Activated T-cell treated with anti-CD3 and anti-CD28 coated beads, Interleukin-2, amount 50 U/mL, for 1 hour (primary cell): ENCODE results near the gene USB1.
A peak's percentile ranks its signal among the peaks of the same experiment; 100 is the strongest.
"Not testable (repeated sequence)": the region's sequence is repeated elsewhere in the genome, so short reads cannot be mapped to it uniquely, and the experiment has no call there.

Experiments used
- DNase-seq: peaks from one replicate; pipeline ENCODE4 v3.0.0-alpha.2; 2020

Gene USB1

DNA sequence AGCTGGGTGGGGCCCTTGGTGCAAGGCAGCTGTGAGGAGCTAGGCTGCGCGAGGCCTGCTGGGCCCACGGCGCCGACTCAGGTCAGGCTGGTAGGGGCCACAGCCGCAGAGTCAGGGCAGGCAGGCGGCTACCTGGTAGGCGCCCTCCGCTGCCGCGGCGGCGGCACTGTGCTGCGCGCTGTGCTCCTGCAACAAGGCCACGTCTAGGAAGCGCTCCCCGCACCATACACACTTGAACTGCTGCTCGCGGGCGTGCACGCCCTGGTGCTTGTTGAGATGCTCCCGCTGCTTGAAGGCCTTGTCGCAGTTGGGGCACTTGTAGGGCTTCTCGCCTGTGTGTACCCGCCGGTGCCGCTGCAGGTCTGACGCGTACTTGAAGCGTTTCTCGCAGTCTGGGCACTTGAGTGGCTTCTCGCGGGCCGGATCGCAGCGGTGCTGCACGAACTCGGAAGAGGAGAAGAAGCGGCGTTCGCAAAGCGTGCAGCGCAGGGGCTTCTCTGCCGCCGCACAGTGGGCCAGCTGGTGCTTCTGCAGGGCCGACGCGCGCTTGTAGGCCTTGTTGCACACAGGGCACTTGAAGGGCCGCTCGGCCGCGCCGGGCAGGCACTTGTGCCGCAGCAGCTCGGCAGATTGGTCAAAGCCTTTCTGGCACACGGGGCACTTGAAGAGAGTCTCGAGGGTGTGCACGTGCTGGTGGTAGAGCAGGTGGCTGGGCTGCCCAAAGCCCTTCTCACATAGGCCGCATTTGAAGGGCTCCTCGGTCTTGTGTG, 4.6 kb upstream of the USB1 start:
- DNase-seq = no peak

DNA sequence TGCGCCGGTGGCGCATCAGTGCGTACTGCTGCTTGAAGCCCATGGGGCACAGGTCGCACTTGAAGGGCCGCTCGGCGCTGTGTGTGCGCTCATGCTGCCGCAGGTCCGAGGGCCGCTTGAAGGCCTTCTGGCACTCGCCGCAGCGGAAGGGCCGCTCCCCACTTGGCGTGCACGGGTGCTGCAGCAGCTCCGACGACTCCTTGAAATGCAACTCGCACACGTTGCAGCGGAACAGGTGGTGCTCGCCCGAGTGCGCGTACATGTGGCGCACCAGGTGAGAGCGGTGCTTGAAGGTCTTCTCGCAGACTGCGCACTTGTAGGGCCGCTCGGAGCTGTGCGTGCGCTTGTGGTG, 4.1 kb upstream of the USB1 start:
- DNase-seq = no peak

DNA sequence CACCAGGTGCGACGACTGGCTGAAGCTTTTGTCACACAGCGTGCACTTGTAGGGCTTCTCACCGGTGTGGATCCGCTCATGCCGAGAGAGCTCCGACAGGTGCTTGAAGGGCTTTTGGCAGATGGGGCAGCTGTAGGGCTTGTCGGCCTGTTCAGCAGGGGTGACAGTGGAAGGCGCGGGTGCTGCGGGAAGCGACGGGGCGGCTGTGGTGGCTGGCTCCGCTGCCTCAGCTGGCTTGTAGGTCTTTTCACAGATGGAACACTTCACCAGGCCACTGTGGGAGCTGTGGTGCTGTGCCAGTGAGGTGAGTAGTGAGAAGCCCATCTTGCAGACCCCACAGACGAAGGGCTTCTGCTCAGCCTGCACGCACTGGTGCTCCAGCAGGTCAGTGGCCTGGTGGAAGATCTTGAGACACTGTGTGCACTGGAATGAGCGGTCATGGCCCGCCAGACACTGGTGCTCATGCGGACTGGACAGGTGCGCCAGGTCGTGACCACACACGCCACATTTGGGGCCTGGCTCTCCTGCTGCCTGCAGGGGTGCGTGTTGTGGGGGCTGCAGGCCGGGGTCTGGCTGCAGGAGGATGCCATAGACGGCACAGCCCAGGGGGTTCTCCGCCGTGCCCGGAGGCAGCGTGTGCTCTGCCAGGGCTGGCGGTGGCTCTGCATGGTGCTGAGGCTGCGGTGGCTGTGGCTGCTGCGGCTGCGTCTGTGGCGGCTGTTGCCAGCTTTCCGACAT, 3.5 kb upstream of the USB1 start:
- no peak for DNase-seq

DNA sequence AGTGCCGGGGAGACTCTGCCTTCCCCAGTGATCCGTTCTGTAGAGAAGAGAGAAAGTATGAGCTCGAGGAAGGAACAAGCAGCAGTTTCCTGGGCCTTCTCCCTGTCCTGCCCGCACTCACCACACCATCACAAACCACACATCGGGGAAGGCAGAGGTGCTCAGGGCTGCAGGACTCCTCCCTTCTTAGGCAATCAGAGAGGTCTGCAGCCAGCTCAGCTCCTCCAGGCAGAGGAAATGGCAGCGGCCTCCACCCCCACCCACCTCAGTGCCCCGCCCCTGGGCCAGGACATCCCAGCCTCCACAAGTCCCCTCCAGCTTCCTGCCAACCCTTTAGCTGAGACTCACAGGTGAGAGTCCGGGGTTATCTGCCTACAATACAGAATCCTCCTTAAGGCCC, 2.7 kb upstream of the USB1 start:
- DNase-seq = peak; percentile 56

DNA sequence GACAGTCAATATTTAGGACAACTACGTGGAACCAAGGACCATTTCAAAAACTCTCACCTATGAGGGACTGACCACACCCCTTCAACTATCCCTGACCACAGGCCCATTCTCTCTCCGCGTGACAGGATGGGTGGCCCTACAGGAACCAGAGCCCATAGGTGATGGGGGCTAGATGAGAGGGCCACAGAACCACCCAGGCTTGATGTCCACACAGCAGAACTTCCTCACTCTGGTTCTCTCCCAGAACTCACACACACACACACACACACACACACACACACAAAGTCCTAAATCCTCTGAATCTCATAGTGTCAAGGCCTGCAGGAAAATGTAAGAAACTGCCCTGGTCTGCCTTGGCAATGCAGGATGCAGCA, 2.2 kb upstream of the USB1 start:
- no peak for DNase-seq

DNA sequence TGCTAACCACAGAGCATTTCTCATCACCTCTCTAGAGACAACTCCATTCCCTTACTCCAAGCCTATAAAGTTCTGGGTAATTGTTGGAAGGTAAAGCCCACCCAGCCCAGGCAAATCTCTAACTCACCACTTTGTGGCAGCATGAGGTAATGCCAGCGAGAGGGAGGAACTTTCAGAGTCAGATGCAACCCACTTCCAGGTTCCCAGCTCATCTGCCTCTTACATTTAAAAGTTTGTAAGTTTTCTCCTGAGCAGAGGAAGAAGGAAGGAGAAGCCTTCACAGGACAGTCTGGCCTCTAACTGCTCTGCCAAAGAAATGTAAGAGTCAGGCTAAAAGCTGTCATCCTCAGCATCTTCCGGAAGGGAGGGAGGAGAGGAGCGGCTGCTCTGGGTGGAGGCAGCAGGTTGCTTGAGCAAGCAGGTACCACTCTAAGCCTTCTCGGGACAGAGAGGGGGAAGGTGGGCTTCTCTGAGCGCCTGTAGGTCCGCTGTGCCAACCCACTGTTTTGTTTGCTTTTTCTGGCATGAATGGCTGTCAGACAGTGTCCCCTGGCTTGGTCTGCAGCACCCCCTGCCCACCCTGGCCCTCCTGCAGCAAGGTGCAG, 1.7 kb upstream of the USB1 start:
- peak; percentile 31 for DNase-seq

DNA sequence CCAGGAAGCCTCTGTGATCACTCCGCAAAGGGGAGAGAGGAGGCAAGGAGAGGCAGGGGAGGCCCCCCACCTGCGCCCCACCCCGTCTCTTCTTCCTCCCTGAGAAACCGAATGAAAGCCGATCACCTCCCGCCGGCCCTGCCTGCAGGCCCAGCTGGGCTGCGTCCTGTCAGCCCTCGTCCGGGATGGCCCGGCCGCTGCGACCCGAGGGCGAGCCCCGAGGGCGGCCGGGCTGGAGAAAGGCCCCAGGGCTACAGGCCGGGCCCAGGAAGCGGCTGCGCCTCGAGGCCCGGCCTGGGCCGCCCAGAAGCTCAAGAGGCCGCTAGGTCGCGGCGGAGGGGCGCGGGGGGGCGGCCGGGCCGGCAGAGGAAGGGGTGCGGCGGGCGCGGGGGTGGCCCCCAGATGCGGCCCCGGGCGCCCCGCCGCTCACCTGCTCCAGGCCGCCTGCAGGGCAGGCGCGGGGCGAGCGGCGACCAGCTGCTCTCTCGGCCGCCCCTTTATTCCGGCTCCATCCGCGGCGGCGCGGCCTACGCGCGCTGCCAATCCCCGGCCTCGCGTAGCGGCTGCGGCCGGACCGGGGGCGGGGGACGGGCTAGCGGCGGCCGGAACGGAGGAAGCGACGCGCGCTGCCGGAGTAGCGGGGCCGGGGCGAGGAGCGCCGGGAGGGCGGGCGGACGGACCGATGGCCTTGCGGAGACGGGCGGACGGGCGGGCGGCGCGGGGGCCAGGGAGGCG, 1.1 kb upstream of the USB1 start, which contains the start of gene ZNF319:
ZNF319 (minus strand) TSS at position 702 of the 735 bp plus-strand sequence. CDS start 2,407 bp downstream, outside the sequence.
- peak; percentile 52 for DNase-seq

DNA sequence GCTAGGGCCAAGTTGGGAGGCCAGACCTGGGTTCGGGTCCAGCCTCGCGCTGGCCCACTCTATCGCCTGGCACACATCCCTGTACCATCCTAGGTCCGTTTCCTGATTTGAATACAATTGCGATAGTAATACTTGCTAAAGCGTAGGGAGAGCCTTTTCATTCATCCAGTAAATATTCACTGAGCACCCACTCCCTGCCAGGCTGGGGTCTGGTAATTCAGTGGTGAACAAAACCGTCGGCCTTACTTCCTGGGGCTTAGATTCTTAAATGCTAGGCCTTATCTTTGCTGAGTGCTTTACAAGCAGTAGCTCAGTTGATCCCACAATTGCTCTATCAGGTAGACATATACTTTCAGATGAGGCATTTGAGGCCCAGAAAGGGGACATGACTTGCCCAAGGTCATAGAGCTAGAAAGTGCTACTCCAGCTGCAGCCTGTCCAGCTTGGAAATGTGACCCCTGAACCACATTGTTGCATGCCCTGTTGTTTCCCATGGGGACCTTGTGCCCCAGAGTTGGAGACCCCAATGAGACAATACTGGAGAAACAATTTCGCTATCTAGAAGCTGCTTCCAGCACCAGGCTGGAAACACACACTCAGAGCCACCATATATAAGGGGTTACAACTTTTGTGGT, 691 bp downstream of the USB1 start:
- DNase-seq = no peak

DNA sequence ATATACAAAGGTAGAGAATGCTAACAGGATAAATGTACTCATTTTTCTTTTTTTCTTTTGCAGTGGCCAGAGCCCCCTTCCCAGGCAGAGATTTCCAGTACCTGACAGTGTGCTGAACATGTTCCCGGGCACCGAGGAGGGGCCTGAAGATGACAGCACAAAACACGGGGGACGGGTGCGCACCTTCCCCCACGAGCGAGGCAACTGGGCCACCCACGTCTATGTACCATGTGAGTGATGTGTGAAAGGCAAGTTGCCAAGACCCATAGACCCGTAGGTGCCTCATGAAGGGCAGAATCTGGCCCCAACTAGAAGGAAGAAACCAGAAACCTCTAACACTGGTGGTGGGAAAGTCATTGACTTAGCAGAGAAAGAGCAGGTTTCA, 1.2 kb downstream of the USB1 start:
- DNase-seq = no peak

DNA sequence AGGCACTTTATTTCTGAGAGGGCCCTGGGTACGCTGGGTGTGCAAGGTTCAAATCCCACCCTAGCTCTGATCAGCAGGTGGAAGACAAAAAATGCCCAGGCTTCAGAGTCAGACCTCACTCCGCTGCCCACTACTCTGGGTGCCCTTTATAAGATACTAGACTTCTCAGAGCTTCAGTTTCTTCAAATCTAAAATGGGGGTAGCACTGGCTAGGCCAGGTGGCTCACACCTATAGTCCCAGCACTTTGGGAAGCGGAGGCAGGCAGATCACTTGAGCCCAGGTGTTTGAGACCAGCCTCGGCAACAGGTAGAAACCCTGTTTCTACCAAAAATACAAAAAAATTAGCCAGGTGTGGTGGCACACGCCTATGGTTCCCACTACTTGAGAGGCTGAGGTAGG, 1.7 kb downstream of the USB1 start:
- no peak for DNase-seq

DNA sequence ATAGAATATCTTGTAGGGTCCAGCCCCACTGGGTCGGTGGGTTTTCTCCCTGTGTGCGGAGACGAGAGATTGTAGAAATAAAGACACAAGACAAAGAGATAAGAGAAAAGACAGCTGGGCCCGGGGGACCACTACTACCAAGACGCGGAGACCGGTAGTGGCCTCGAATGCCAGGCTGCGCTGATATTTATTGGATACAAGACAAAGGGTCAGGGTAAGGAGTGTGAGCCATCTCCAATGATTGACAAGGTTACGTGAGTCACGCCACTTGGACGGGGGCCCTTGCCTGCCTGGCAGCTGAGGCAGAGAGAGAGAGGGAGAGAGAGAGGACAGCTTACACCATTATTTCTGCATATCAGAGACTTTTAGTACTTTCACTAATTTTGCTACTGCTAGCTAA, 3.5 kb downstream of the USB1 start:
- DNase-seq = not testable (repeated sequence)

DNA sequence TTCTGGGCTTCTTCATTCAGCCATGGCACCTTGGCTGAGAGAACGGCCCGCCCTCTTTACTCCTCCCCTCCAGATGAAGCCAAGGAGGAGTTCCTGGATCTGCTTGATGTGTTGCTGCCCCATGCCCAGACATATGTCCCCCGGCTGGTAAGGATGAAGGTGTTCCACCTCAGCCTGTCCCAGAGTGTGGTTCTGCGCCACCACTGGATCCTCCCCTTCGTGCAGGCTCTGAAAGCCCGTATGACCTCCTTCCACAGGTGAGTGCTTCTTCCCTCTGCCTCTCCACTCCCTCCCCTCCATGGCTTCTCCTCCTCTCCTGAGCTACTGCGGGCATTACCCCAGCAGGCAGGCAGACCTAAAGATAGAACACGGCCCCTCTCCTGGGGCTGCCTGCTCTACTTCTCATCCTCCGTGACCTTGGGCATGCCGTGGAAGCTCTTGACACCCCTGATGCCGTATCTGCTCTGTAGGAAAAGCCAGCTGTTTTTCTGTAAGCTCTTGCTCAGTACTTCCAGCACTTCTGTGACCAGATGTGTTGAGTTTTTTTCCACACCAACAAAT, 8.7 kb downstream of the USB1 start:
- DNase-seq = no peak

DNA sequence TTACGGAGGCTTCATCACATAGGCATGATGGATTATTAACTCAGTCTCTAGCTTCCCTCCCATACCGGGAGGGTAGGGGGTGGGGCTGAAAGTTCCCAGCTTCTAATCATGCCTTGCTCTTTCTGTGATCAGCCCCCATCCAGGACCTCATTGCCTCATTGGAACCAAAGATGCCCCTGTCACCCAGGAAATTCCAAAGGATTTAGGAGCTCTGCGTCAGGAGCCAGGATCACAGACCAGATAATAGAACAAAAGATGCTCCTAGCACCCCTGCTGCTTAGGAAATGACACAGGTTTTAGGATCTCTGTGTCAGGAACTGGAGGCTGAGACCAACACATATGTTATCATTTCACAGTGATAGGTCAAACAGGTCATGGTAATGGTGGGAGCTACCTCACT, 9.7 kb downstream of the USB1 start:
- DNase-seq = no peak

DNA sequence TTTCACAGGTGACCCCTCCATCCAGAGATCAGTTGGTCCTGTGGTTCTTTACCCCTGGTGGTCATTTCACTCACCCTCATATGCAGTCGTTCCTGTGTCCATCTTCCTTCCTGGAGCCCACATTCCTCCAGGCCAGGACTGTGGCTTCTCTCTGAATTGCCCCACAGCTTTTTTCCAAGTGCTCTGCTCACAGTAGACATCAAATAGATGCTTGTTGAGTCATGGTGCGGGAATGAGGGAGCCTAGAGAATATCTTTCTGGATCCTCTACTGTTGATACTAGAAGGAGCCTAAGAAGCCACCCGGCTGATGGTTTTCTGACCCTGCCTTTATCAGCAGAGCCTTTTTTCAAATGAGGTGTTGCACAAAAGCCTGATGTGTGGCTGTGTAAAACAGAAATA, 10.4 kb downstream of the USB1 start:
- DNase-seq = no peak

DNA sequence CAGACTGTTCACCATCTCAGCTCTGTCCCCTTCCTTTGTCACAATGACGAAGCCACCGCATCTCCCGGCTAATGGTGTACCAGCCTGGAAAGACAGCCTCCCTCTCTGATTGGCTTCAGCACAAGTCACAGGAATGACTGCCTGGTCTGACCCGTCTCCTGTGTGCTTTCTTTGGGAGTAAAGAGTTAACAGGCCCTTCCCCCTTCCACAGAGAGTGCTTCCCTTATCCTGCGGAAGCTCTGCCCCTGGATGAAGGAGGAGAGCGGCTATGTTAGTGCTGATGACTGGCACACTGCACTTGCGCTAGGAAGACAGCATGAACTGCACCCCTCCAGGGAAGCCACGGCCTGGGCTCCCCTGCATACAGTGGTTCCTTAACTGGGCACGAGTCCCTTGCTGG, 11.3 kb downstream of the USB1 start:
- DNase-seq = no peak

DNA sequence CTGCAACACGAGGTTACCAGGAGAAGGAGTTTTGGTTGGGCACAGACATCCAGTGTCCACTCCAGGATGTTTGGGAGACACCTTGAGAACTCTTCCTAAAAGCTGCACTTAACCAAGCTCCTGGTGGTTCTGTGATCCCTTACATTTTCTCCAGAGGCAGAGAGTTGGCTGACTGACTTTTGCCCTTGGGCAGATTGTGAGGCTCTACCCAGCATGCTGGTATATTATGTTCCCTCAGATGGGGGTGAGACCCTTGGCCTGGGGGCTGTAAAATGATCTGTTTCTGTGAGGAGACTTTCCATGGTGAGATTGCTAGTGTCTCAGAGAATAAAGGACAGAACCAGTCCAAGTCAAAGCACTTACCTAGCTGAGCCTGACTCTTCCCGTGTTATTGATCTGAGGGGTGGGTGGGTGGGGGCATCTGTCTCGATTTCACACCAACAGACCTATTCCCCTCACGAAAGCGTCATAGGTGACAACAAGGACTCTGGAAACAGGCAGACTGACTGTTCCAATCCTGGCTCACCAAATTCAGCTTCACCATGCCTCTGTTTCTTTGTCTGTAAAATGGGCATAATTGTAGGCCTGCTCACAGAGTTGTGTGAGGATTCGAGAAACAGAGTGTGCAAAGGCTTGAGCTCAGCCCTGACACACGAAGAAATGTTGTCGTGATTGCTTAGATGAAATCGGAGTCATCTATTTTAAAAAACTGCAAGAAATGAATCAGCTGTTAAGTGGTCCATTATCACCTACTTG, 12.2 kb downstream of the USB1 start:
- DNase-seq = no peak

DNA sequence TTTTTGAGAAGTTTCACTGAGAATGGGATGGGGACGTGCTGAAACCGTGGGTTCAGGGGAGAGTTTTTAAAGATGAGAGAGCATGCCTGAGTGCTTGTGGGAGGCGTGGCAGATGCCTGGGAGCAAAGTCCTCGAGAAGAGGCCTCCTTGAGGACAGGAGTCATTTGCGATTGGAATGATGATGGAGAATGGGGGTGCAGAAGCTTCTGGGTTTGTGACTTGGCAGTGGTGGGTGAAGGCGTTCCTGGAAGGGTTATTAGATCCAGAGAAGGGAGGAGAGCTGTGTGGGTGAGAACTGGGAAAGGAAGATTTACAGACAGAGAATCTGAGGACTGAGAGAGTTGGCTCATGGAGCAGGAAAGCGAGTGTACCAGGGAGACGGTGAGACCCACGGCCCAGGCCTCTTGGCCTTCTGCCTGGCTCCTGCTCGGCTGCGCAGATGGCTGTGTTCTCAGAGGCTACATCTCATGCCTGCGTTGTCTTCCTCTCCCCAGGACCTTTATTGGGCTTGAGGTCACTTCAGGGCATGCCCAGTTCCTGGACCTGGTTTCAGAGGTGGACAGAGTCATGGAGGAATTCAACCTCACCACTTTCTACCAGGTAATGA, 15.7 kb downstream of the USB1 start:
- no peak for DNase-seq

DNA sequence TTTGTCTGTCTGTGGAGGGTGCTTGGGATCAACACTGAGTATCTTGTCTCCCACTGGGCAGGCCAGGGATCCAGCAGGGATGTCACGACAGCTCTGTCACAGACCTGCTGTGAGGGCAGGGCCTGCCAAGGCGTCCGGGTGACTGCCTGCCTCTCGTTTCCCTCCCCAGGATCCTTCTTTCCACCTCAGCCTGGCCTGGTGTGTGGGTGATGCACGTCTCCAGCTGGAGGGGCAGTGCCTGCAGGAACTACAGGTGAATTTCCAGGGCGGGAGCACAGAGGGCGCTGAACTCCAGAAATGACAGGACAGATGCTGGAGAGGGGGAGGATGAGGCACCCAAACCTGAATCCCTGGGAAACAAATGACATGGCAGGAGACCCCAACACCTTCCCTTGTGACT, 17.6 kb downstream of the USB1 start:
- no peak for DNase-seq

DNA sequence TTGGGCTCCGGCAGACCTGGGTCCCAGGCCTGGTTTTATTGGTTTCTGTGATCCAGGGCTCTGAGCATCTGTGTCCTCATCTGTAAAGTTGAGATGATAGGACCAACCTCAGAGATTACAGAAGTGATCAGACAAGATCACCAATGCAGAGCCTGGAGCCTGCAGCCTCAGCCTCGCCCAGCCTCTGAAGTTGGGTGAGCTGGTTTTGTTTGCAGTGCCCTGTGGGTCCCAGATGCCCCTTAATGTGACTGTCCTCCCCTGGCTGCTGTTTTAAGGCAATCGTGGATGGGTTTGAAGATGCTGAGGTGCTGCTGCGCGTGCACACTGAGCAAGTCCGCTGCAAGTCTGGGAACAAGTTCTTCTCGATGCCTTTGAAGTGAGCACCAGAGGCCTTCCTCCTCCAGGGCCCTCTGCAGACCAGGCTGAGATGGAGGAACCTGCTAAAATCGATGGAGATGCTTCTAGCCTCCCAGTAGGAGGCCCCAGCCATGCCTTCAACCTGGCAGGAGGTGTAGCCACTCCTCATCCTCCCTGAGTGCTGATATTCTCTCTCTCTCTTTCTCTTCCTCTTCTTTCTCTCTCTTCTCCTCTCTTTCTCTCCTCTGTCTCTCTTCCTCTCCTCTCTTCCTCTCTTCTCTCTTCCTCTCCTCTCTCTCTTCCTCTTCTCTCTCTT, 18.8 kb downstream of the USB1 start:
- no peak for DNase-seq

DNA sequence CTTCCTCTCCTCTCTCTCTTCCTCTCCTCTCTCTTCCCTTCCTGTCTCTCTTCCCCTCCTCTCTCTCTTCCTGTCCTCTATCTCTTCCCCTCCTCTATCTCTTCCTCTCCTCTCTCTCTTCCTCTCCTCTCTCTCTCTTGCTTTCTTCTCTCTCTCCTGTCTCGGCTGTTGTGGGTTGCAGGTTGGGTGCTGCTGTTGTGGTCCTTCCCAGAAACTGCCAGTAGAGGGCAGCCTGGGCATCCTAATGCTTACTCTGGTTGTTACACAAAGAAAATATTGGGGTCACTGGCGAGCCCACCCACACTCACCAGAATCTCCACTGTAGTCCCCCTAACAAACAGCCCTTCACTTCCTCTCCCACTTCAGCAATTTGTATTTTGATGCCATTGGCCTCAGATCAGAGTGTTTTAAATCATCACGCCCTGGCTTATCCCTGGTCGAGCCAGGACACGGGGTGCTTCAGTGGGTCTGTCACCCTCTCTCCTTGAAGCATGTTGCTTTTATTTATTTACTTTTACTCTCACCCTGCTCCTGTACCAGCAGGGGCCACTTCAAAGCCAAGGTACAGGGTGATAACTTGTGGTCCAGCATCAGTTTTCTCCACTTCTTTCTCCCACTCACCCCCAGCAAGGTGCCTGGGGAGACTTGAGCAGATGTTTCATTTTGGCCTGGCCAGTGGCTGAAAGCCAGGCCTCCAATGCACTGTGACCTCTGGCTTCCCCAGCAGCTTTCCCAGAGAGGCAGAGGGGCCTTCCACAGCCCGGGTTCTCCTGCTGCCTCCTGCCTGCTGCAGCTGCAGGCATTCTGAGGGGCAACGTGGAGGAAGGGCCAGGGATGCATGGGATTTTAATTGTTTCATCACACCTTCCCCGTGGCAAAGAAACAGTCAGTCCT, 19.7 kb downstream of the USB1 start:
- DNase-seq = peak; percentile 73
